Smooth muscle cell of the brain vasculature (primary cell): Measurements from ENCODE around the gene GPR62.
A peak's percentile ranks its signal among the peaks of the same experiment; 100 is the strongest.

Experiments
- DNase-seq: peaks from one replicate; pipeline ENCODE4 v3.0.0-alpha.2; 2012; ENCODE audit warnings: low read depth, low spot score

Gene GPR62

DNA sequence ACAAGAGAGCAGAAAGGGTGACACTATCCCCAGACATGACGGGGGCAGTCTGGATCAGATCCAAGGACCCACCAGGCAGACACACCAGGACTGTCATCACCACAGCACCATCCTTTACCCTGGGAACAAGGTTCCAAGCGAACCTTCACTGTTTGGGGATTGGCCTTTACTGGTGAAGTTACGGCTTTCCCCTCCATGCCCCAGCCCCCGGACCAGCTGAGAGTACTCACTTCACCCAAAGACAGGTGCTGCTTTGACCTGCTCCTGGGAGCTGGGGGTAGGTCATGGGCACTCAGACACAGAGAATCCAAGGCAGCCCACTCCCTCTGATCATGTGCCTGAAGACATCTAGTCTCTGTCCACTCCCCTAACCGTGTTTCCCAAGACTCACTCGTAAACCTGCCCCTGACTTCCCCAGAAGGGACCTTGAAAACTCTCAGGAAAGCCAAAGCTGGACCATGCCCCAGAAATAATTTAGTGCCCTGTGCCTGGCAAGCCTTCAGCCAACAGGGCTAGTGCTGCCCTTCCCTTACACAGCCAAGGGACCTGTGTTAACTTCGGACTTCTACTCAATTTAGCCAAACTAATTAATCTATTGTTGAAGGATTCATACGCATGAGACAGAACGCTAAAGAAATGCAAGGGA is 16.3 kb upstream of the GPR62 start:
- no peak for DNase-seq

DNA sequence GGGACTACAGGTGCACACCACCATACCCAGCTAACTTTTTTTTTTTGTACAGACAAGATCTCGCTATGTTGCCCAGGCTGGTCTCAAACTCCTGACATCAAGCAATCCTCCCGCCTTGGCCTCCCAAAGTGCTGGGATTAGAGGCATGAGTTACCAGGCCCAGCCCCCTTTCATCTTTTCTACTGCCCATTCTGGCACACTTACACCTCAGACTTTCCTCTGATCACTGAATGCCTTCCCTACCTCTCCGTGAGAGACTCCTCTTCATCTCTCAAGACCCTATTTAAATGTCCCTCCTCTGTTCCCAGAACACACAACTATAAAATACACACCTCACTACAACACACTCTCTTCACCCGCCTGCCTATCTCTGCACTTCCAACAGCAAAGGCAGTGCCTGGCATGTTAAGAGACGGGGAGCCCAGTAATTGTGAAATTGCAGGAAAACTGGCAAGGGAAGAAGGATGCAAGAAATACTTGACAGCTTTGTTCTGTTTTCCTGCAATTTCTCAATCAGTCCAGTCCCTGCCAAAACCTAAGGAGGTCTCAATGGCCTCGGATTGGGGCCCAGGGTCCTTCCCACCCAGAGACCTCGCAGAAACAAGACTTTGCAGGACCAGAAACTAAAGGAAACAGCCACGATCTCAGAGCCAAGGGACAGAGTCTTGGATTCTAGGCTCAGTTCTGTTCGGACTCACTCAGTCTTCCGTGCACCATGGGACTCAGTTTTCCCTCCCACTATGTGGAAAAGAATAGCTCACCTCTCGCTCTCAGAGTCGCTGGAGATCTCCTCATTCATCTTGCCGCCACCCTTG is 14.3 kb upstream of the GPR62 start:
- no peak for DNase-seq

DNA sequence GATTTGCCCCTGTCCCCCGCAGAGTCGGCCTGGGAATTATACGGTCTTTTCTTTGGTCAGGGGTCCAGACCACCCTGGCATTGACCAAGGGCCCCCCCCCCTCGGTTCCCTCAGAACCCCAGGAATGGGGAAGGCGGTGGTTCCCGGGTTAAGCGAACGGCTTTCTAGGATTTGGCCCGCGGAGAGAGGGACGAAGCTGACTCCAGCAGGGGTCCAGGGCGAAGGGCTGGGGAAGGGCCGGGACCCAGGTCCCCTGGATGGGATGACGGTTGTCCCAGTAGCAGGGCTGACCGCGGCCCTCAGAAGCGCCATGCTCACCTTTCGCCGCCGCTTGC is 13.8 kb upstream of the GPR62 start:
- no peak for DNase-seq

DNA sequence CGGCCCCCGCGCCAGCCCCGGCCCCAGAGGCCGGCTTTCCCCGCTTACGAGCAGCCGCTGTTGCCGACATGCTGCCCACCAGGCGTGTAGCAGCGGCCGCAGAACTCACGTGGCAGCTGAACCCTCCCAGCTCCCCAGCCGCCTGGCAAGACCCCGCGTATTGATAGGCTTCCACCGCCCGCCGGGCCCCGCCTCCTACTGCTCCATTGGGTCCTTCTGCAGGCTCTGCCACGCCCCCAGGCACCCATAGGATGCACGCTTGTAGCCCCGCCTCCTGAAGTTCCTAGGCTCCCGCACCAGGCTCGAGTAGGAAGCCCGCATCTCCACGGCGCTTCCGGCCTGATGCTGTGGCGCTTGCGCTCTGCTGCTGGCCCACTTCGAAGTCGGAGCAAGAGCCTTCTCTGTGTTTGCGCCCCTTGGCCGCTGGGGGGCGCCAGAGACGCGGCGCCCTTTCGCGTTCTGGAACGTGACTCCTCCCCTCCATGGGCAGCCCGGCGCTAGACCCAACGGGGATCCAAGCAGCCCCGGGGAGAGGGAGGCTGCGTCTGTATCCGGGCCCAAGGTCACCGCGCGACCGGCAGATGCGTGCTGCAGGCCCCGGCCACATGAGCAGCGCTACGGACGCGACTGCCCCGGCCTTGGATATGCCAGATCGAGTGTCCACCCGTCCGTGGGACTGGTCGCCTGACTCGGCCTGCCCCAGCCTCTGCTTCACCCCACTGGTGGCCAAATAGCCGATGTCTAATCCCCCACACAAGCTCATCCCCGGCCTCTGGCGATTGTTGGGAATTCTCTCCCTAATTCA is 13.2 kb upstream of the GPR62 start, which contains the start of the genes PARP3 and RRP9:
Gene PARP3 (plus strand): TSS at position 566 of the 805 bp plus-strand sequence. CDS start 993 bp downstream, outside the sequence.
Gene RRP9 (minus strand): TSS at position 107 of the 805 bp plus-strand sequence. CDS start 37 bp downstream, at position 70.
- DNase-seq, result peak; percentile 100

DNA sequence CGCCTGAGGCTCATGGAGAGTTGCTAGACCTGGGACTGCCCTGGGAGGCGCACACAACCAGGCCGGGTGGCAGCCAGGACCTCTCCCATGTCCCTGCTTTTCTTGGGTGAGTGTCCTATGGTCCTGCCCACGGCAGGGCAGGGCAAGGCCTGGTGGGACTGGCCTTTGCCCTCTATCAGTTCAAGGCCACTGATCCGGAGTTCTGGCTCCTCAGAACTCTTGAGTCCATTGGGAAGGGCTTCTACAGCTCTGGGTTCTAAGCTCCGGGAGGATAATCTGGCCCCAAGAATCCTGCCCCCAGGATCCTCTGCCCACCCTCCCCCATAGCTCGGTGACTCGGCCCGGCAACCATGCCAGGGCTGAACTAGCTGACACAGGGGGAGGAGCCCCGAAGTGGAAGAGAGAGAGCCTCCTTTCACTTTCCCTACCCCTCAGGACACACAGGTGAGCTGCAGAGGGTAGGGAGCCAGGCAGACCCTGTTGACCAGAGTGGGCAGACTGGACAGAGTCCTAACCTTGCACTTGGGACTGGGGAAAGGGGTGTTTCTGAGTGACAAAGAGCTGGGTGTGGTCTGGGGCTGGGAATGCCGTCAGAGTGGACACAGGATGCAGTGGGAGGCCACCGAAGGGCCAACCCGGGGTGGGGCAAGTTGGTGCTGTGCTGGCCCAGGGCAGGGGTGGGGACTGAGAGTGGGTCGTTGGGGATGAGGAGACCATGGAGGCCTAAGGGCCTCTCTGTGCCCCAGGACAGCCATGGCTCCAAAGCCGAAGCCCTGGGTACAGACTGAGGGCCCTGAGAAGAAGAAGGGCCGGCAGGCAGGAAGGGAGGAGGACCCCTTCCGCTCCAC is 12.4 kb upstream of the GPR62 start:
- no peak for DNase-seq

DNA sequence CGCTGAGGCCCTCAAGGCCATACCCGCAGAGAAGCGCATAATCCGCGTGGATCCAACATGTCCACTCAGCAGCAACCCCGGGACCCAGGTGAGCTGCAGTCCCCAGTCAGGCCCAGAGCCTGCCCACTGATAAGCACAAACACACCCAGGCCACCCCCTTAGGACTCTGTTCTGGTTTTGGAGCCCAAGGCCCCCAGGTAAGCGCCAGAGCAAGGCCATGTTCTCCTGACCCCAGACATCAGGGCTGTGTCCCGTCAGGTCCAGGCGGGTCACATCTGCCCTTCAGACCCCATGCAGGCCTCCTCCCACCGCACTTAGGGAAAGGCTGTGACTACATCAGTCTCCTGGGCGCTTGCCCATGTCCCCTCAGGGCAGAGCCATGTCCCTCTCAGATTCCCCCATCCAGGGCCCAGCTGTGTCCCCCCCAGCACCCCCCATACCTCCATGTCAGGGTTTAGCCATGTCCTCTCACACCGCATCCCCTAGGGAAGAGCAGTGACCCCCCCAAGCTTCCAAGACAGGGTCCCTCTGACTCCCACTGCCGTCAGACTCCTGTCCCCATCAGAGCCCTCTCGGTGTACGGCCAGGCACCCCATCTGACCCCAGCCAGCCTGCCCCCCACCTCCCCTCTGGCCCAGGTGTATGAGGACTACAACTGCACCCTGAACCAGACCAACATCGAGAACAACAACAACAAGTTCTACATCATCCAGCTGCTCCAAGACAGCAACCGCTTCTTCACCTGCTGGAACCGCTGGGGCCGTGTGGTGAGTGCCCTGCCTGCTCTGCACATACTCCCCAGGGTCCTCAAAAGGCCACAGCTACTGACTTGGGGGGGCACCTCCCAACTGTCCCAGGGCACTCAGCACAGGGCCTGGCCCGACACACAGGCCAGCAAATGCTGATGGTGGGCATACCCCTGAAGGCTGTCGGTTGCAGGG is 11.5 kb upstream of the GPR62 start:
- no peak for DNase-seq

DNA sequence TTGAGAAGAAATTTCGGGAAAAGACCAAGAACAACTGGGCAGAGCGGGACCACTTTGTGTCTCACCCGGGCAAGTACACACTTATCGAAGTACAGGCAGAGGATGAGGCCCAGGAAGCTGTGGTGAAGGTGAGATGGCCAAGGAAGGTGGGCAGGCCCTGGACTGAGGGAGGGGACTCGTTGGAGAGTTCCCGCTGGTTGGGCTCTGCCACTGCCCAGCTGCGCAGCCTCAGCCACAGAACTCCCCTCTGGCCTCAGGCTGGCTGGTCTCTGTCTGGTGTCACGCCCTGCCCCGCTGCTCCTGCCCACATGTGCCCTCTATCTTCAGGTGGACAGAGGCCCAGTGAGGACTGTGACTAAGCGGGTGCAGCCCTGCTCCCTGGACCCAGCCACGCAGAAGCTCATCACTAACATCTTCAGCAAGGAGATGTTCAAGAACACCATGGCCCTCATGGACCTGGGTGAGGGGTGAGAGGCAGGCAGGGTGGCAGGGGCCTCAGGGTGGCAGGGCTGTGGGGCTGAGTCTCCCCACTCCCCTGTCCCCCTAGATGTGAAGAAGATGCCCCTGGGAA is 10.6 kb upstream of the GPR62 start:
- DNase-seq, result no peak

DNA sequence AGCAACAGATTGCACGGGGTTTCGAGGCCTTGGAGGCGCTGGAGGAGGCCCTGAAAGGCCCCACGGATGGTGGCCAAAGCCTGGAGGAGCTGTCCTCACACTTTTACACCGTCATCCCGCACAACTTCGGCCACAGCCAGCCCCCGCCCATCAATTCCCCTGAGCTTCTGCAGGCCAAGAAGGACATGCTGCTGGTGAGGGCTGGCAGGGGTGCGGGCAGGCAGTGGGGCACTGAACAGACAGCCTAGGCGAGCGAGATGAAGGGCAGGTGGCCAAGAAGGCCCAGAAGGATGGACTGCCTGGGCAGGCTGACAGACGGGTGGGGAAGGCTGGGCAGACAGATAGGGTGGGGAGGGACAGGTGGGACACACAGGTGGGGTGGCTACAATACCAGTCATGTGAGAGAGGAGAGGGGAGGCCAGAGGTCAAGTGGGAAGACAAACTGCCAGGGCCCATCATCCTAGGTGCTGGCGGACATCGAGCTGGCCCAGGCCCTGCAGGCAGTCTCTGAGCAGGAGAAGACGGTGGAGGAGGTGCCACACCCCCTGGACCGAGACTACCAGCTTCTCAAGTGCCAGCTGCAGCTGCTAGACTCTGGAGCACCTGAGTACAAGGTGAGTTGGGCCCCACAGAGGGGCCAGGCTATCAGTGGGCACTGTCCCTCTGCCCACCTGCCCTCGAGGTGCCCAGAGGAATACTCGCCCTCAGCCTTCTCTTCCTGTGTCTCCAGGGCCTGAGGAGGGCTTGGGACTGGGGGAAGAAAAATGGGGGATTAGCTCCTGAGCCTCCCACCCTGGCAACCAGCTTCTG is 9.9 kb upstream of the GPR62 start:
- DNase-seq, result no peak

DNA sequence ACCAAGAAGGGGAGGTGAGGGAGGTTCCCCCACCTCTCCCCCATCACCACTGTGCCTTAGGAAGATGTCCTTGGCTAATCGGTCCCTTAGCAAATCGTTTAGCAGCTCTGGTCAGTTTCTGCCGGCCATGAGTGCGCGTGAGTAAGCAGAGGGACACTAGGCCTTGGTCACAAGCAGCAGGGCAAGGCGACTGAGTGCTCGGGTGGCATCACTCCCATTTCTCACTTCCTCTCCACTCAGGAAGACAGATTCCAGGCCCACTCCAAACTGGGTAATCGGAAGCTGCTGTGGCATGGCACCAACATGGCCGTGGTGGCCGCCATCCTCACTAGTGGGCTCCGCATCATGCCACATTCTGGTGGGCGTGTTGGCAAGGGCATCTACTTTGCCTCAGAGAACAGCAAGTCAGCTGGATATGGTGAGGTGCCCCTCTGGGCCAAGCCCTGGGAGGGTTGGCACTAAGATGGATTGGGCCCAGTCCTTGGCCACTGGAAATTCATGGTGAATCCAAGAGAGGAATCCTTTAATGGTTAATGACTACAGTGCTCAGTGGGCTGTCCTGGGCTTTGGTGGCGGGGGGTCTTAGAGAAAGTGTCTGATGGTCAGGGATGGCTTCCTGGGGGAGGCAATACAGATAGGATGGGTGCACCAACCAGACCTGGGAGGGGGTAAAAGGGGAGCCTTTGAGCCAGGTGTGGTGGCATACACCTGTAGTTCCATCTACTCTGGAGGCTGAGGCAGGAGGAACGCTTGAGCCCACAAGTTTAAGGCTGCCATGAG is 9.1 kb upstream of the GPR62 start:
- DNase-seq, result no peak

DNA sequence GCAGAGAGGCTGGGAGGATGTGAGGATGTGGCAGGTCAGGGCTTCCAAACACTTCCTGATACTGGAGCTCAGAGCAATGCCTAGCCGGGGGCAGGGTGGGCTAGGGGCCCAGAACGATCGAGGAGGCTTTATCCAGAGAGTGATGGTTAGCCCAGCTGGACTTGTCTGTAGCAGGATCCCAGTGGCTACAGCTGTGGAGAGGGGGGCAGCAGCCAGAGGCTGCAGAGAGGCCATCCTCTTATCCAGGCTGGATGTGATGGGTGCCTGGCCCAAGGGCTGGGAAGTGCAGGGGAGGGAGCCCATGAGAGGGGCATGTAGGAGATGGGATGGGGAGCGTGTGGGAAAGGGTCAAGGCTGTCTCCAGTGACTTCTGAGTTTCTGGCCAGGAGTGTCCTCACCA is 8.4 kb upstream of the GPR62 start:
- DNase-seq, result no peak

DNA sequence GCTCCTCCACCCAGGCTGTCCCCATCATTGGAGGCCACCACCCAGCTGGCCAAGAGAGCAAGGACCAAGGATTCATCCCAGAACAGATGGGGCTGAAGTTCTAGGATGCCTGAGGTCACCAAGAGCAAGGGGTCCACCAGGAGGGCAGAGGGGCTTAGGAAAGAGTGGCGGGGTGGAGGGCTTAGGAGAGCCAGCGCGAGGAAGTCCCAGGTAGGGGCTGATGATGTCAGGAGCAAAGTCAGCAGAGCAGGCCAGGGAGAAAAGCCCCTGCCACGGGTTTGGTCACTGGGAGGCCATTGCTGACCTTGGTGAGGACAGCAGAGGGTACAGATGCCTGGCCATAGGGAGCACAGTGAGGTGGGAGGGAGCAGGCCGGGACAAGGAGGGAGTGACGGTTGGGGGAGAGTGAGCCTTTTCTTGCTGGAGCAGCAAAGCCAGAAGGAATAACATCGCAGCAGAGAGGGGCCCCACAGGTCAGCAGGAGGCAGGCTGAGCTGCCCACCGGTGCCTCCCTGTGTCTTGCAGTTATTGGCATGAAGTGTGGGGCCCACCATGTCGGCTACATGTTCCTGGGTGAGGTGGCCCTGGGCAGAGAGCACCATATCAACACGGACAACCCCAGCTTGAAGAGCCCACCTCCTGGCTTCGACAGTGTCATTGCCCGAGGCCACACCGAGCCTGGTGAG is 7.8 kb upstream of the GPR62 start:
- DNase-seq, result no peak

DNA sequence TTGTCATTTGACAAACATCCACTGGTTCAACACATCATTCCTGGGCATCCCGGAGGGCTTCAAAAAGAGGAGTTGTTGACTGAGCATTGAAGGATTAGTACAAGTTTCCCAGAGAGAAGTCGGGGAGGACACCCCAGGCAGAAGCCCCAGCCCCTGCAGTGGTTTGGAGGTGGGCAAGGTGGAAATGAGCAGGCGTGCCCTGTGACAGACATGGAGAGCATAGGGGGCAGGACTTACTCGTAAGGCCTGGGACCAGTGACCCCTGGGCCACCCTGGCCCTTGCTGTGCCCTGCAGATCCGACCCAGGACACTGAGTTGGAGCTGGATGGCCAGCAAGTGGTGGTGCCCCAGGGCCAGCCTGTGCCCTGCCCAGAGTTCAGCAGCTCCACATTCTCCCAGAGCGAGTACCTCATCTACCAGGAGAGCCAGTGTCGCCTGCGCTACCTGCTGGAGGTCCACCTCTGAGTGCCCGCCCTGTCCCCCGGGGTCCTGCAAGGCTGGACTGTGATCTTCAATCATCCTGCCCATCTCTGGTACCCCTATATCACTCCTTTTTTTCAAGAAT is 7.1 kb upstream of the GPR62 start:
- no peak for DNase-seq

DNA sequence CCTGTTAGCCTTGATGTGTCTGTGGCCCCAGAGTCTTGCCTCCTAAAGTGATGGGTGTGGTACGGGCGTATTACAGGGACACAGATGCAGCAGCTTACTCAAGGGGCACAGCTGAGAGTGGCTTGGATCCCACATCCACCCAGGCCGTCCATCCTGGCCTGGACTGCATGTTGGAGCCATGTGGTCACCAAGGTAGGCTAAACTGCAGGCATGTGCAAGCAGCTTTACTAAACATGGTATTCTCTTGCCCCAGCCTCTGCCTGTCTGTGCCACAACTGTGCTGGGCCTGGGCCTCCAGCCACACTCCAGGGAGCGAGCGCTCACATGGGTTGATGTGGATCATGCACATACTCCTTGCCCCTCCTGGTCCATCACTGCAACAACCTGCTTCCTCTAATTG is 6.1 kb upstream of the GPR62 start:
- DNase-seq, result no peak

DNA sequence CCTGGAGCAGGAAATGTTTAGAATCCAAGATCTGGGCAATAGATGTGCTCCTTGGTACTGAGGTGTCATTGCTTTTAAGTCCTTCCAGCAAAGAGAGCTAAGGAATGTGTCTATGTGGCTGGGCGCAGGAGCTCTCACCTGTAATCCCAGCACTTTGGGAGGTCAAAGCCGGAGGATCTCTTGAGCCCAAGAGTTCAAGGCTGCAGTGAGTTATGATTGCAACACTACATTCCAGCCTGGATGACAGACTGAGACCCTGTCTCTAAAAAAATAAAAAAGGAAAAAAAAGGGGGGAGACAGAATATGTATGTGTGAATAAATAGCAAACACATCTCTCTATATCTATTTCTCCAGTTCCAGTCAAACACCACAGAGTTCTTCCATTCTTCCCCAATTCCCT is 4.3 kb upstream of the GPR62 start:
- DNase-seq, result no peak

DNA sequence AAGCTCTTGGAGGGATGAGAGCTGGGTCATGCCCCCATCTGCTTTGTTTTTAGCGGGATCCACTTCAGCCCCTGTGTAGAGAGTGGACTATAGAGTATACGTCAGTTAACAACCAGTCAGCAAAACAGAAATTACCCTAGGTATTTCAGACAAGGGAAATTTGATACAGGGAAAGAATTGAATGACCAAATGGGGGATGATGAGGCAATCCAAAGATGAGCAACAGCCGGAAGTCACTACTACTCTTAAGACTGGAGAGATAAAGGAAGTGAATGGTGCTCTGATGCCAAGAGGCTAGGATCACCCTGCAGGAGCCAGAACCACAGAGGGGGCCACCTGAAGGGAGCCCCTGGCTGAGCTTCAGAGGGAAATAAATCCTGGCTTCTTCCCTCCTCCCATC is 1.7 kb upstream of the GPR62 start:
- DNase-seq, result no peak

DNA sequence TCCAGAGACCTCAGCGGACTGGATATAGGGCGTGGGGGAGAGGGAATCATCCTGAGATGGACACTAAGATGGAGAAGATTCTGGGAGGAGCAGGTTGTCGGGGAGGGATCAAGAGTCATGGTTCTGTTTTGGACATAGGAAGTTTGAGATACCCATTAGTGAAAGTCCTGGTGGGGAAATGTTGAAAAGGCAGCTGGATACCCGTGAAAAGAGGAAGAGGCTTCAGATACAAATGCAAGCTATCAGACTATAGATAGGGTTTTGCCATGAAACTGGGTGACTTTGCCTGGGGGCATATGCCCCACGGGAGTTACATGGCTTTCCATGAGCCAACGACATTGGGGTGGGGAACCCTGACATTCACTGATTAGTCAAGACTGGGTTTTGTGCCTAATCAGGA is 1.1 kb upstream of the GPR62 start:
- DNase-seq, result no peak

DNA sequence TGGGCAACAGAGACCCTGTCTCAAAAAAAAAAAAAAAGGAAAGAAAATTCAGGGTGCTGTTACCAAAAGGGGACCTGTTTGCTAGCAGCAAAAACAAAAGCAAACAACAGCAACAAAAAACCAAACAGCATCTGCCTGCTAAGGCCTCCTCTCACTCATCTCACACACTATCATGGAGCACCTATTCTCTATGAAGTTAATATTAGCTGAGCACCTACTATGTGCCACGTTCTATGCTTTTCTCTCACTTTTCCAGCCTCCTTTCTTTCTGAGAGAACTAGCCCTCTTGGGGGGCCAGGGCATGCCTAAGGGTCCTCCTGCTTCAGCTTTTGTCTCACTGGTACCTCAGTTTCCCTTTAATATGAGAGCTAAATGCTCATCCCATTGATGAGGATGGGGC is 468 bp upstream of the GPR62 start:
- DNase-seq, result no peak
